ES-I3 (cell line): ENCODE measurements around the gene ADAMTS7.
"Not testable (repeated sequence)": the region's sequence is repeated elsewhere in the genome, so short reads cannot be mapped to it uniquely, and the experiment has no call there.

Experiments
- H3K36me3 ChIP-seq: 2 replicates; pipeline ENCODE4 v1.6.1; 2013; ENCODE audit warnings: mild to moderate bottlenecking, low read length, control low read depth, moderate library complexity; ENCODE audit not compliant: insufficient read depth
- H3K4me1 ChIP-seq: 2 replicates; pipeline ENCODE4 v1.6.1; 2013; ENCODE audit warnings: mild to moderate bottlenecking, control low read depth, low read length; ENCODE audit not compliant: insufficient read depth
- H3K9ac ChIP-seq: 2 replicates; pipeline ENCODE4 v1.6.1; 2013; ENCODE audit warnings: low read depth, mild to moderate bottlenecking, low read length, moderate library complexity
- H3K9me3 ChIP-seq: 2 replicates; pipeline ENCODE4 v1.6.1; 2013; ENCODE audit warnings: mild to moderate bottlenecking, low read length, moderate library complexity; ENCODE audit not compliant: control insufficient read depth, insufficient read depth

ADAMTS7 gene

DNA sequence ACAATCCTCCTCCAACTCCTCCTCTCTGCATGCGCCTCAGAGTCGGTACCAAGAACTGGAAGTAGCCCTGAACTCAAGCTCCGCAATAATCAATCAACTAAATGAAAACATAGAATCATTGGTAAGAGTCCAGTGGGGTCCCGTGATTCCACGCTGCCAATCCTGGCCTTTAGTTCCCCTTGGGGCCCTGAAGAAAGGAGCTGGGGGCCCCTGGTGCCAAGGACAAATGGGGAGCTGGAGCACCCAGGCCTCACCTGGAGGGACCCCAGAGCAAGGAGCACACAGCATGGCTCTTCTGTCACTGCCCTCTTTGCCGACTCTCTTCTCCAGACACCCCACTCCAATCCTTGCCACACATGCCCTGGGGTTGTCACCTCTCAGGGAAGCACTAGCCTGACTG lies 80.3 kb downstream of the ADAMTS7 start:
- H3K36me3 ChIP-seq = no peaks in the 10 kb centered on the region

DNA sequence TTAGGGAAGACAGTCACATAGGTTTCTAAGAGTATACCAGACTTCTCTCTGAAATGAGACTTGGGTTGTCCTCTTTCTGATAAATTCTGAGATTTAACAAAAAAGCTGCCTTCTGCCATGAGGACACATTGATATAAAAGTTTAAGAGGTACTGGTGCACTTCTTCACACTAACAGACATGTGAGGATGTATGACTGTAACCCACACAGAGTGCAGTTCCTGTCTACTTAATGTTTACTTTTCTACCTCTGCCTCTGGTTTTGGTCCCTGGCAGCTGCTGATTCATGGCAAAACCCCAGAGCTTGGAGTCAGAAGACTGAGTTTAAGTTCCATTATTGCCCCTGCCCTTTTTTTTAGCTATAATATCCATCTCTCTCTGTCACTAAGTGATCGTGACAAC lies 82.8 kb downstream of the ADAMTS7 start:
- H3K9ac ChIP-seq, H3K9me3 ChIP-seq, H3K36me3 ChIP-seq, H3K4me1 ChIP-seq: not testable (repeated sequence)

More for the DNA sequence above, 80.3 kb downstream of the ADAMTS7 start:
- H3K4me1 ChIP-seq = peaks cover 10% of the 10 kb centered on the region
- H3K9ac ChIP-seq = no peak overlapping the region
- H3K9me3 ChIP-seq = no peaks in the 10 kb centered on the region

DNA sequence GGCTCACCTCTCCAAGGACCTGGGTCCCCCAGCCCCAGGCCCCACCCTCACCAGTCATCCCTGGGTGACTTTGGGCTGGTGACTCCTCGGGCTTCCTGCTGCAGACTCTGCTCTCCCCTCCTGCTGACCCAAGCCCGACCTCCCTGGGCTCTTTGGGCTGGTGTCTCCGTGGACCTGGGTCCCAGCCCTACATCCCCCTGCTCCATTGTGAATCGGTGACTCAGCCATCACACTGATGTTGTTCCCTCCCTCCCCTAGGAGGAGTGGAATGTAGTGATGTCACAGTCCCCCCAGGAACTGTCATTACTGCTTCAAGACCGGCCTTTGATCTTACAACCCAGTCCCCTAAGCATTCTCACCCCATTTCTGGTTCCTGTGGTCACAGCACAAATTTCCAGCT lies 83.7 kb downstream of the ADAMTS7 start:
- no peaks in the 10 kb centered on the region for H3K36me3 ChIP-seq

DNA sequence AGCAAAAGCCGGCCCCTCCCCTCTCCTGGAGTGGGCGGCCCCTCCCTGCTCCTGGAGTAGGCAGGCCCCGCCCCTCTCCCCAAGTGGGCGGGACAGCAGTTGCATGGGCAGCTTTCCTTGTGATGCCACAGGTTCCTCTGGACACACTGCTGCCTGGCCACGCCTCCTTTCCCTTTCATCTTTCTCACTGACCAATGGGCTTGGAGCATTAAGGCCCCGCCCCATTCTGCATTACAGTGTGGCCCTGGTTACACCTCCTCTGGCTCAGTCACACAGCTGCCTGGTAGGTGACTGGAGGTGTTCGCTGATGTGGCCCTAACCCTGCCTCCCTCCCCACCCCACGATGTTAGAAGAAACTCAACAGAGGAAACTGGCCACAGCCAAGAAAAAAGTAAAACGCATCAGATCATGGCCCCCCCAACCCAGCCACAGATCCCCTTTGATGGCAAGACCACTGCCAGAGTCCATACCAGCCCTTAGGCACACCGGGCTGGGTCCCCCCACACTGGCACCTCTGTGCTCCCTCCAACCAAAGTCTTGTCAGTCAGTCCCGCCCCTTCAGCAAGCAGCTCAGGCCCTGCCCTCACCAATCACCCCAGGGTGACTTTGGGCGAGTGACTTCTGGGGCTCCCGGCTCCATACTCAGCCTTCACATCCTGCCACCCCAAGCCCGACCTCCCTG lies 84.3 kb downstream of the ADAMTS7 start:
- no peaks in the 10 kb centered on the region for H3K9me3 ChIP-seq
- peaks cover 10% of the 10 kb centered on the region for H3K4me1 ChIP-seq
- peak overlapping the region; percentile 54; the same call in 1 of the 2 replicates for H3K9ac ChIP-seq
- no peaks in the 10 kb centered on the region for H3K36me3 ChIP-seq

More for the DNA sequence above, 83.7 kb downstream of the ADAMTS7 start:
- H3K9ac ChIP-seq = peak overlapping the region; percentile 54; the same call in 1 of the 2 replicates
- no peaks in the 10 kb centered on the region for H3K9me3 ChIP-seq
- peaks cover 10% of the 10 kb centered on the region for H3K4me1 ChIP-seq

DNA sequence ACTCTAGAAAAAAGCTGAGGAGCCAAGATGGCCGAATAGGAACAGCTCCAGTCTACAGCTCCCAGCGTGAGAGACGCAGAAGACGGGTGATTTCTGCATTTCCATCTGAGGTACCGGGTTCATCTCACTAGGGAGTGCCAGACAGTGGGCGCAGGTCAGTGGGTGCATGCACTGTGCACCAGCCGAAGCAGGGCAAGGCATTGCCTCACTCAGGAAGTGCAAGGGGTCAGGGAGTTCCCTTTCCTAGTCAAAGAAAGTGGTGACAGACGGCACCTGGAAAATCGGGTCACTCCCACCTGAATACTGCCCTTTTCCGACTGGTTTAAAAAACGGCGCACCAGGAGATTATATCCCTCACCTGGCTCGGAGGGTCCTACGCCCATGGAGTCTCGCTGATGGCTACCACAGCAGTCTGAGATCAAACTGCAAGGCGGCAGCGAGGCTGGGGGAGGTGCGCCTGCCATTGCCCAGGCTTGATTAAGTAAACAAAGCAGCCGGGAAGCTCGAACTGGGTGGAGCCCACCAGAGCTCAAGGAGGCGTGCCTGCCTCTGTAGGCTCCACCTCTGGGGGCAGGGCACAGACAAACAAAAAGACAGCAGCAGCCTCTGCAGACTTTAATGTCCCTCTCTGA lies 91.3 kb downstream of the ADAMTS7 start:
- H3K9ac ChIP-seq = not testable (repeated sequence)

DNA sequence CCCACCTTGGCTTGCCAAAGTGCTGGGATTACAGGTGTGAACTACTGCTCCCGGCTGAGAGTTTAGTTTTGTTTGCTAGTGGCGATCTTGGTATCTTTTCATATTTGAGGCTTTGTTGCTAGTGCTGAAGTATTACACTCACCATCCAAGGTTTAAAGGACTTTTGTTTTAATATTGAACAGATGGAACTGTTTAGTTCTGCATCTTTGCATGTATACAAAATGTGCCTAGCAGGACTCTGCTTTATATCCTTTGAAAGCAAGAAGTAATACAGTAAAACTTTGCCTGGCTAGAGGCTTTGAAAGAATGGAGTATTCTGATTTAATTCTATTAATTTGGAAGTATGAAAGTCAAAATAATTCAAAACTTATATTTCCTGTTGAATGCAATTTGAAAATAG lies 92.4 kb downstream of the ADAMTS7 start:
- H3K9me3 ChIP-seq = no peaks in the 10 kb centered on the region
- H3K4me1 ChIP-seq = no peaks in the 10 kb centered on the region
- H3K36me3 ChIP-seq = no peaks in the 10 kb centered on the region
- no peak overlapping the region for H3K9ac ChIP-seq

More for the DNA sequence above, 91.3 kb downstream of the ADAMTS7 start:
- not testable (repeated sequence) for H3K4me1 ChIP-seq, H3K9me3 ChIP-seq, H3K36me3 ChIP-seq

DNA sequence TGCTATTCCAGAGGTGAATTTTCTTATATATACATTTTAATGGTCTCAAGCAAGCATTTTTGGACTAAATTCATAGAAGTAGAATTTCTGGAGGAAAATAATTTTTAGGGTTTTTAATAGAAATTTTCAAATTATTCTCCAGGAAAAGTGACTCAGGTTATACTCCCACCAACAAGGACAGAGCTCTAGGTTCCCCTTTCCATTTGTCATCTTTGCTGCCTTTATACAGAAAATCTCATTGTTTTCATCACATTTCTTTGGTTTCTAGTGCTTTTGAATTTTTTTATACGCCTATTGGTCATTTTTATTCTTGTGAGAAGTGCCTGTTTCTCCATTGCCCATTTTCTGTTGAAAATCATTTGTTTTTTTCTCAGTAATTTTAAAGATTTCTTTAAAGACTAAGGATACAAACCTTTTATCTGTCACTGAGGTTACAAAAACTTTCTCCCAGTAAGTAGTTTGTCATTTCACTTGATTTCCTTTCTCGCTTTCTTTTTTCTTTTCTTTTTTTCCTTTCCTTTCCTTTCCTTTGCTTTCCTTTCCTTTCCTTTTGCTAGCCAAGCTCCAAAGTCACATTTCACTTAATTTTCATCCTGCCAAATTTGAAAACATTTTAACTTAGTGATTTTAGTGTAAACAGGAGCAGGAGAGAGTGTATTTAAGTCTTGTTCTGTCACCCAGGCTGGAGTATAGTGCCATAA lies 93.2 kb downstream of the ADAMTS7 start:
- Histone ChIP-seq H3K36me3 (no peaks in the 10 kb centered on the region), H3K4me1 (no peaks in the 10 kb centered on the region), H3K9me3 (no peaks in the 10 kb centered on the region; the same call in 1 of the 2 replicates), H3K9ac (no peak overlapping the region)

DNA sequence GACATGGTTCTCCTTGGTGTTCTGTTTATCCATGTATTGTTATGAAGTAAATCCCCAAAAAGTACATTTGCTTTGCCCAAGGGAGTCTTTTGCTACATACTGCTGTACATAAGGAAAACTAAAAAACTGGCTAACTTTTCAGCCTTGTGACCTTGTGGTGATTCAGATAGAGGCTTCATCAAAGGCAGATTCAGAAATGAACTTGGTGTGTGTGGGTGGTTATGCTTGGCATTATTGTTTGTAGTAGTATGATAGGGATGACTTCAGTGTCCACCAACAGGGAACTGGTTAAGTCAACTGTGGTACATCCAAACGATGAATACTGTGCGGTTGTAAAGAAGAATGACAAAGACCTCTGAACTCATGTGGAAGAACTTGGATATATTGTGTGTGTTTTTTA lies 94.6 kb downstream of the ADAMTS7 start:
- Histone ChIP-seq H3K9me3 (no peaks in the 10 kb centered on the region; the same call in 1 of the 2 replicates), H3K36me3 (no peaks in the 10 kb centered on the region), H3K4me1 (no peaks in the 10 kb centered on the region), H3K9ac (no peak overlapping the region)

DNA sequence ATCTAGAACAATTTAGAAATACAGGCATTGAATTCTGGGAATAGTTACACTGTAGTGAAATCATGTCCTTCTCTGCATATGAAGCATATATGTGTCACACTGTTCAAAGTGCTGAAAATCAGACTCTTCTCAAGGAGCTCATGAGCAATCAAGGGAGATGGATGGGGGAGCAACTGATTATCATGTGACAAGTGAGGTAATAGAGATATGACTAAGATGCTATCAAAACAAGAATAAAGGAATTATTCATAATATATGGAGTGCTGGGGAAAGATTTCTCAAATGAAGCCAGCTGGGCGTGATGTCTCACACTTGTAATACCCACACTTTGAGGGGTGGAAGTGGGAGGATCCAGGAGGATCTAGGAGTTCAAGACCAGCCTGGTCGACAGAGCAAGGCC lies 95.3 kb downstream of the ADAMTS7 start:
- no peak overlapping the region for H3K9ac ChIP-seq
- H3K4me1 ChIP-seq = no peaks in the 10 kb centered on the region
- H3K9me3 ChIP-seq = no peaks in the 10 kb centered on the region; the same call in 1 of the 2 replicates
- no peaks in the 10 kb centered on the region for H3K36me3 ChIP-seq

DNA sequence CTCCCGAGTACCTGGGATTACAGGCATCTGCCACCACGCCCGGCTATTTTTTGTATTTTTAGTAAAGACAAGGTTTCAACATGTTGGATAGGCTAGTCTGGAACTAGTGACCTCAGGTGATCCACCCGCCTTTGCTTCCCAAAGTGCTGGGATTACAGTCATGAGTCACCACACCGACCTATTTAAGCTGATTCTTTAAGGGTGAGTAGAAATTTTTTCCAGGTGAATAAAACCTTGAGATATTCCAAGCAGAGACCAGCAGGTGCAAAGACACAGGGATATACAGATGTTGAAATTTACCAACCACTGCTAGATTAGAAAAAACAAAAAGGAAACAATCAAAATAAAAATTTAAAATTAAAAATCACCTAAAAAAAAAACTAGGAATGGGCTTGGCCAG lies 95.8 kb downstream of the ADAMTS7 start:
- H3K36me3 ChIP-seq = no peaks in the 10 kb centered on the region
- no peaks in the 10 kb centered on the region; the same call in 1 of the 2 replicates for H3K9me3 ChIP-seq
- no peak overlapping the region for H3K9ac ChIP-seq
- H3K4me1 ChIP-seq = no peaks in the 10 kb centered on the region

DNA sequence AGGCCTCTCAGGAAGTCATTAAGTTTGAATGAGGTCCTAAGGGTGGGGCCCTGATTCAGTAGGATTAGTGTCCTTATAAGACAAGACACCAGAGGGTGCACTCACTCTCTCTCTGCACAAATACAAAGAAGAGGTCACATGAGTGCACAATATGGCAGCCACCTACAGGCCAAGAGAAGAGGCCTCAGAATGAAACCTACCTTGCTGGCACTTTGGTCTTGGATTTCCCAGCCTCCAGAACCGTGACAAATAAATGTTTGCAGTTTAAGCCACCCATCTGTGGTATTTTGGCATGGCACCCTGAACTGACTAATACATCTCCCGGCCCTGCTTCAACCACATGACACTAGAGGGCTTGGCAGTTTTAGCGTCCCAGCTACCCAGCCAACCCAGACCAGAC lies 96.4 kb downstream of the ADAMTS7 start:
- no peak overlapping the region for H3K9ac ChIP-seq
- H3K9me3 ChIP-seq = no peaks in the 10 kb centered on the region; the same call in 1 of the 2 replicates
- H3K4me1 ChIP-seq = no peaks in the 10 kb centered on the region
- H3K36me3 ChIP-seq = no peaks in the 10 kb centered on the region

DNA sequence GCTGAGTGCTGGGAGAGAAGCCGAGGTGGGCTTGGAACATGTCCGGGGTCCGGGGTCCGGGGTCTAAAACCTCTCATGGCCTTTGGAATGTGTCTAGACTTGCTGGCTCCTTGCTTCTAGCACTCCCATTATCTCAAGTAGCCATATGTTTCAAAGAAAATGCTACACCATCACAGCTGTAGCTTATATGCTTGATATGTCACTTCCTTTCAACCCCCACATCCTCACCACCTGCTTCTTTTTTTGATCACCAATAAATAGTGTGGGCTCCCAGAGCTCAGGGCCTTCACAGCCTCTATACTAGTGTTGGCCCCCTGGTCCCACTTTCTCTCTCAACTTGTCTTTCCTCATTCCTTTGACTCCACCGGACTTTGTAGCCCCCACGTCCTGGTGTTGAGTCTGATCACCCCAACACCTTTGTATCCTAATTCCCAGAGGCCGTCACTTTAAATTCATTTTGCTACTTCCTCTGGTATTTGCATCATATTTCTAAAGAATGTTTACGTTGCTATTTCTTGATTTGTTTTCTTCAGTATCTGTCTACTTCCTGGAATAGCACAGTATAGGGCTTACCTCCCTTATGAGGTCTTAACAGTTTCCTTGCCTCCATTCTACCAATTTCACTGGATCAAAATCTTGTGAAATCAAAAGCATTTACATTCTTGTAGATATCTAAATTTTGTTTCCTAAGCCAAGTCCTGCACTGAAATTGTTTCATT lies 98.3 kb downstream of the ADAMTS7 start:
- H3K9me3 ChIP-seq = no peaks in the 10 kb centered on the region; the same call in 1 of the 2 replicates
- no peaks in the 10 kb centered on the region for H3K36me3 ChIP-seq
- H3K9ac ChIP-seq = no peak overlapping the region
- no peaks in the 10 kb centered on the region for H3K4me1 ChIP-seq

DNA sequence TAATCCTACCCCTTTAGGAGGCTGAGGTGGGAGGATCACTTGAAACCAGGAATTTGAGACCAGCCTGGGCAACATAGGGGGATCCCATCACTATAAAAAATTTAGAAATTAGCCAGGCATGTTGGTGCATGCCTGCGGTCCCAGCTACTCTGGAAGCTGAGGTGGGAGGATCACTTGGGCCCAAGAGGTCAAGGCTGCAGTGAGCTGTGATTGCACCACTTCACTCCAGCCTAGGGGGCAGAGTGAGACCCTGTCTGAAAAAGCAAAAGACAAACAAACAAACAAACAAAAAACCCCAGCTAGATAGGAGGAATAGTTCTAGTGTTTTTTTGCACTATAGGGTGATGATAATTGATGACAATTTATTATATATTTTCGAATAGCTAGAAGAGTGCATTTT lies 99.6 kb downstream of the ADAMTS7 start:
- Histone ChIP-seq H3K4me1 (no peaks in the 10 kb centered on the region), H3K9ac (no peak overlapping the region), H3K36me3 (no peaks in the 10 kb centered on the region), H3K9me3 (no peaks in the 10 kb centered on the region; the same call in 1 of the 2 replicates)

DNA sequence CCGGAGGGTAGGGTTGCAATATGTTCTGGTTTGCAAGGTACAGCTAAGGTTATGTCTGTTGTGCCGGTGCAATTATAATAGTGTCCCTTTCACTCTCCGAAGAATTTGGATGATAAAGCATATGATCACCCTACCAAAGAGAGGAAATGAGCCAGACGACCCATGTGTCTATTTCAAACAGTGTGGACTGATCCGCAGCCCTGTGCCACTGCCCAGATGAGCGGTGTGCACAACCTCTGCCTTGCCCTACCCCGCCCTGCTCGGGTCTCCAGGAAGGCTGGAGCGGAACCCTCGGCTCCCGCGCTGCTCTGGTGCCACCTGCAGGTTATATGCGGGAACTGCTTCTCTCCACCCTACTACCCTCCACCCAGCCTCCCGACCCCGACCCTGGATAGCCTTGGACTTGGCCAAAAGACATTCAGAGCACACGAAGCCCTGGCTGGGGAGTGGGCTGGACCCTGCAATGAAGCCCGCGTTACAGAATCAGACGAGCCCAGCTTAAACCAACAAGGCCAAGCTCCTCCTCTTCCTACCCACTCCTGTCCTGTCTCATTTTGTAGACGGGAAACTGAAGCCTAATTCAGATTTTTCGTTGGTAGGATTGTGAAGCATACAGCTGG lies 101.9 kb downstream of the ADAMTS7 start:
- Histone ChIP-seq H3K9ac (no peak overlapping the region), H3K4me1 (no peaks in the 10 kb centered on the region), H3K9me3 (no peaks in the 10 kb centered on the region; the same call in 1 of the 2 replicates), H3K36me3 (no peaks in the 10 kb centered on the region)
